Smooth muscle cell (in vitro differentiated cells): Measurements from ENCODE around the gene CCDC102A. TPM values are rescaled to one million over a fixed set of nuclear protein-coding genes. Genes with fewer than 3 reads are reported as not detected.

Source experiments
- DNase-seq: peaks from one replicate; lab custom pipeline; 2025; ENCODE audit not compliant: unreplicated experiment; lab: John Stamatoyannopoulos, UW
- H2AFZ ChIP-seq: fragments of 200-600 bp; sonication (generic); 2 replicates; pipeline ENCODE4 v1.6.0; 2016; ENCODE audit warnings: antibody characterized with exemption, low read depth, mild to moderate bottlenecking
- H3F3A ChIP-seq: fragments of 200-600 bp; sonication (generic); 2 replicates; pipeline ENCODE4 v1.6.0; 2017; ENCODE audit warnings: antibody characterized with exemption, low read depth
- H3K27ac ChIP-seq: fragments of 200-600 bp; sonication (generic); 2 replicates; pipeline ENCODE4 v1.5.1; 2016; ENCODE audit warnings: low read depth, mild to moderate bottlenecking
- H3K27me3 ChIP-seq: fragments of 200-600 bp; sonication (generic); 2 replicates; pipeline ENCODE4 v1.6.1; 2016; ENCODE audit warnings: low read depth, mild to moderate bottlenecking
- H3K36me3 ChIP-seq: fragments of 200-600 bp; sonication (generic); 2 replicates; pipeline ENCODE4 v1.5.1; 2016; ENCODE audit warnings: low read depth
- H3K4me1 ChIP-seq: fragments of 200-600 bp; sonication (generic); 2 replicates; pipeline ENCODE4 v1.5.1; 2016; ENCODE audit warnings: low read depth
- H3K4me2 ChIP-seq: fragments of 200-600 bp; sonication (generic); 2 replicates; pipeline ENCODE4 v1.6.0; 2016; ENCODE audit warnings: mild to moderate bottlenecking
- H3K4me3 ChIP-seq: fragments of 200-600 bp; sonication (generic); 2 replicates; pipeline ENCODE4 v1.5.1; 2016; ENCODE audit warnings: mild to moderate bottlenecking
- H3K79me2 ChIP-seq: fragments of 200-600 bp; sonication (generic); 2 replicates; pipeline ENCODE4 v1.6.0; 2016; ENCODE audit warnings: low read depth, mild to moderate bottlenecking
- H3K9ac ChIP-seq: fragments of 200-600 bp; sonication (generic); 2 replicates; pipeline ENCODE4 v1.6.0; 2016; ENCODE audit warnings: low read depth
- H3K9me3 ChIP-seq: fragments of 200-600 bp; sonication (generic); replicated peaks from 2 replicates; pipeline ENCODE4 v1.5.1; 2016; ENCODE audit warnings: low read depth
- H4K20me1 ChIP-seq: fragments of 200-600 bp; sonication (generic); 2 replicates; pipeline ENCODE4 v1.6.0; 2016; ENCODE audit warnings: low read depth
- CTCF ChIP-seq: fragments of 200-600 bp; sonication (generic); IDR thresholded peaks from 2 replicates; pipeline ENCODE4 v1.5.1; 2017; ENCODE audit warnings: borderline replicate concordance, mild to moderate bottlenecking, antibody characterized with exemption; ENCODE audit not compliant: insufficient read depth, poor library complexity, severe bottlenecking
- WGBS: methylation state at CpG from one replicate; pipeline ENCODE4 v1.1.7; 2016; ENCODE audit warnings: low lambda C conversion rate; 5-methylcytosine and 5-hydroxymethylcytosine counted together
- polyA plus RNA-seq: library from polyadenylated mRNA; unstranded; fragments of >200 nt; fragmentation: Nextera tagmentation; extraction: Ambion mirVana; gene quantifications from 2 replicates; pipeline ENCODE4 v1.2.1, GENCODE V29; 2016
- total RNA-seq: library from RNA; depleted of rRNA; stranded (reverse); fragments of >200 nt; gene quantifications from 2 replicates; pipeline ENCODE4 v1.2.3, GENCODE V29; 2014

The CCDC102A gene
- total and polyA plus RNA-seq, 2 experiments from 2014 or later = 10.8 to 25.3 TPM

GRCh38 chr16:57540906-57541753 is 4.8 kb upstream of the CCDC102A start:
- WGBS = 90% methylated on average over 12 of the region's 12 CpGs
- no peak overlapping the region for H2AFZ ChIP-seq
- no peak overlapping the region for H3K9ac ChIP-seq
- no peaks in the 10 kb centered on the region for H3F3A ChIP-seq
- H3K4me1 ChIP-seq = peaks cover 11% of the 10 kb centered on the region
- no peak for DNase-seq
- no peak for TF ChIP-seq CTCF
- H3K27ac ChIP-seq = no peak overlapping the region
- H3K36me3 ChIP-seq = no peaks in the 10 kb centered on the region
- H3K9me3 ChIP-seq = no peaks in the 10 kb centered on the region
- H4K20me1 ChIP-seq = no peaks in the 10 kb centered on the region
- no peak overlapping the region for H3K4me3 ChIP-seq
- no peak overlapping the region for H3K4me2 ChIP-seq
- H3K27me3 ChIP-seq = no peaks in the 10 kb centered on the region
- no peaks in the 10 kb centered on the region for H3K79me2 ChIP-seq

GRCh38 chr16:57540387-57540786 is 4.0 kb upstream of the CCDC102A start:
- no peaks in the 10 kb centered on the region for H3F3A ChIP-seq
- TF ChIP-seq CTCF = no peak
- no peaks in the 10 kb centered on the region for H3K27me3 ChIP-seq
- H3K4me1 ChIP-seq = peaks cover 15% of the 10 kb centered on the region
- peaks cover 4% of the 10 kb centered on the region for H3K79me2 ChIP-seq
- H3K4me2 ChIP-seq = no peak overlapping the region
- H3K9ac ChIP-seq = no peak overlapping the region
- H4K20me1 ChIP-seq = no peaks in the 10 kb centered on the region
- H3K4me3 ChIP-seq = no peak overlapping the region
- H2AFZ ChIP-seq = no peak overlapping the region
- H3K9me3 ChIP-seq = no peaks in the 10 kb centered on the region
- no peaks in the 10 kb centered on the region for H3K36me3 ChIP-seq
- H3K27ac ChIP-seq = no peak overlapping the region
- 84% methylated on average over 2 of the region's 2 CpGs for WGBS
- DNase-seq = no peak

- Histone ChIP-seq H2AFZ (no peak overlapping the region), H3K36me3 (no peaks in the 10 kb centered on the region), H3K4me3 (no peak overlapping the region), H3K9me3 (no peaks in the 10 kb centered on the region), H3K9ac (no peak overlapping the region), H3K4me1 (peaks cover 21% of the 10 kb centered on the region), H3K27ac (no peak overlapping the region), H3F3A (no peaks in the 10 kb centered on the region), H3K27me3 (no peaks in the 10 kb centered on the region), H4K20me1 (no peaks in the 10 kb centered on the region), H3K79me2 (peaks cover 16% of the 10 kb centered on the region), H3K4me2 (no peak overlapping the region)
- DNase-seq = no peak
- WGBS = 93% methylated on average over 10 of the region's 10 CpGs
- no peak for TF ChIP-seq CTCF
Measured at GRCh38 chr16:57539072-57539796, 2.9 kb upstream of the CCDC102A start.
